Measurements from ENCODE around the gene MFGE8. TPM values are rescaled to one million over a fixed set of nuclear protein-coding genes. Genes with fewer than 3 reads are reported as not detected.

MFGE8 gene
- polyA plus RNA-seq, 1 donor from 2014 or later, result 1.1 TPM

GRCh38 chr15:88864861-88865497, 48.2 kb downstream of the MFGE8 start:
- no peaks in the 10 kb centered on the region for H3K27me3 ChIP-seq (ENCODE audit: insufficient read depth, low read depth, low read length)
- H3K4me2 ChIP-seq (ENCODE audit: low read length), result no peak overlapping the region
- H2AFZ ChIP-seq (ENCODE audit: low read depth, low read length), result no peak overlapping the region
- TF ChIP-seq SMC3 (conservative IDR thresholded peaks at IDR 0.05; ENCODE audit: poor library complexity), result no peak
- TF ChIP-seq TAF1 (IDR thresholded peaks at IDR 0.05; ENCODE audit: low read depth), result no peak
- TF ChIP-seq RAD21 (conservative IDR thresholded peaks at IDR 0.05), result no peak
- no peak for TF ChIP-seq CTCF (IDR thresholded peaks at IDR 0.05; ENCODE audit: poor library complexity, severe bottlenecking)
- TF ChIP-seq EP300 (conservative IDR thresholded peaks at IDR 0.05; ENCODE audit: poor library complexity, severe bottlenecking), result no peak
- TF ChIP-seq REST (IDR thresholded peaks at IDR 0.05; ENCODE audit: borderline replicate concordance), result no peak
- TF ChIP-seq EZH2 (IDR thresholded peaks at IDR 0.05; ENCODE audit: borderline replicate concordance, insufficient read depth, low read length, poor library complexity, severe bottlenecking), result no peak
- no peak for TF ChIP-seq POLR2AphosphoS5 (IDR thresholded peaks at IDR 0.05)
- no peak for TF ChIP-seq MXI1 (conservative IDR thresholded peaks at IDR 0.05; ENCODE audit: poor library complexity, severe bottlenecking)
- H3K9ac ChIP-seq (ENCODE audit: low read length), result no peak overlapping the region
- no peak overlapping the region for H3K27ac ChIP-seq (ENCODE audit: low read length)
- no peak overlapping the region for H3K4me3 ChIP-seq (ENCODE audit: low read length)
- no peaks in the 10 kb centered on the region for H3K9me3 ChIP-seq (ENCODE audit: low read length)
- H4K20me1 ChIP-seq (ENCODE audit: insufficient read depth), result no peaks in the 10 kb centered on the region
- no peaks in the 10 kb centered on the region for H3F3A ChIP-seq (ENCODE audit: insufficient read depth, low read length, poor library complexity, severe bottlenecking)
- no peaks in the 10 kb centered on the region for H3K79me2 ChIP-seq (replicated peaks; ENCODE audit: insufficient read depth, low read length)
- H3K36me3 ChIP-seq (ENCODE audit: insufficient read depth, low read length), result no peaks in the 10 kb centered on the region
- no peaks in the 10 kb centered on the region for H3K9me2 ChIP-seq (ENCODE audit: insufficient read depth, low read length)

GRCh38 chr15:88863412-88863811, 49.8 kb downstream of the MFGE8 start:
- H3K9me2 ChIP-seq (ENCODE audit: insufficient read depth, low read length), result no peaks in the 10 kb centered on the region
- no peak overlapping the region for H3K4me2 ChIP-seq (ENCODE audit: low read length)
- H3K27me3 ChIP-seq (ENCODE audit: insufficient read depth, low read depth, low read length), result no peaks in the 10 kb centered on the region
- H4K20me1 ChIP-seq (ENCODE audit: insufficient read depth), result no peaks in the 10 kb centered on the region
- H3K4me3 ChIP-seq (ENCODE audit: low read length), result no peak overlapping the region
- no peaks in the 10 kb centered on the region for H3K79me2 ChIP-seq (replicated peaks; ENCODE audit: insufficient read depth, low read length)
- no peaks in the 10 kb centered on the region for H3K36me3 ChIP-seq (ENCODE audit: insufficient read depth, low read length)
- H3F3A ChIP-seq (ENCODE audit: insufficient read depth, low read length, poor library complexity, severe bottlenecking), result no peaks in the 10 kb centered on the region
- no peak overlapping the region for H3K27ac ChIP-seq (ENCODE audit: low read length)
- no peak overlapping the region for H2AFZ ChIP-seq (ENCODE audit: low read depth, low read length)
- no peaks in the 10 kb centered on the region for H3K9me3 ChIP-seq (ENCODE audit: low read length)
- TF ChIP-seq POLR2AphosphoS5 (IDR thresholded peaks at IDR 0.05), result no peak
- TF ChIP-seq MXI1 (conservative IDR thresholded peaks at IDR 0.05; ENCODE audit: poor library complexity, severe bottlenecking), result no peak
- no peak for TF ChIP-seq CTCF (IDR thresholded peaks at IDR 0.05; ENCODE audit: poor library complexity, severe bottlenecking)
- no peak for TF ChIP-seq RAD21 (conservative IDR thresholded peaks at IDR 0.05)
- TF ChIP-seq REST (IDR thresholded peaks at IDR 0.05; ENCODE audit: borderline replicate concordance), result no peak
- no peak for TF ChIP-seq TAF1 (IDR thresholded peaks at IDR 0.05; ENCODE audit: low read depth)
- no peak for TF ChIP-seq EP300 (conservative IDR thresholded peaks at IDR 0.05; ENCODE audit: poor library complexity, severe bottlenecking)
- no peak for TF ChIP-seq EZH2 (IDR thresholded peaks at IDR 0.05; ENCODE audit: borderline replicate concordance, insufficient read depth, low read length, poor library complexity, severe bottlenecking)
- TF ChIP-seq SMC3 (conservative IDR thresholded peaks at IDR 0.05; ENCODE audit: poor library complexity), result no peak
- H3K9ac ChIP-seq (ENCODE audit: low read length), result no peak overlapping the region
